Keratinocyte (primary cell): ENCODE data around the gene SLC26A2. TPM values are rescaled to one million over a fixed set of nuclear protein-coding genes. Genes with fewer than 3 reads are reported as not detected.

Source experiments
- DNase-seq: peaks from one replicate; pipeline ENCODE4 v3.0.0-alpha.2; 2011; ENCODE audit warnings: low read depth, missing footprints, low spot score
- FAIRE-seq: peaks from 2 replicates; lab custom pipeline; 2011; peaks lifted over from hg19 to GRCh38; lab: Jason Lieb, UNC
- H2AFZ ChIP-seq: 2 replicates; pipeline ENCODE4 v1.6.0; 2012; ENCODE audit warnings: low read length, control low read depth, inconsistent platforms; ENCODE audit not compliant: control insufficient read depth
- H3K27ac ChIP-seq: 2 replicates; pipeline ENCODE4 v1.5.1; 2011; ENCODE audit warnings: low read length; ENCODE audit not compliant: control insufficient read depth, insufficient read depth
- H3K27me3 ChIP-seq: 3 replicates; pipeline ENCODE4 v1.6.0; 2011; ENCODE audit warnings: low read length; ENCODE audit not compliant: control insufficient read depth, insufficient read depth; ENCODE audit errors: extremely low read depth
- H3K36me3 ChIP-seq, 2 experiments: 2 replicates in 1 of 2; 3 replicates in 1 of 2; pipeline ENCODE4 v1.5.1; 2011; ENCODE audit warnings: low read length in 2 of 2, mild to moderate bottlenecking in 1 of 2; ENCODE audit not compliant: control insufficient read depth in 2 of 2, insufficient read depth in 2 of 2; ENCODE audit errors: extremely low read depth in 1 of 2
- H3K4me1 ChIP-seq: 3 replicates; pipeline ENCODE4 v1.5.1; 2011; ENCODE audit warnings: low read length; ENCODE audit not compliant: control insufficient read depth, insufficient read depth; ENCODE audit errors: extremely low read depth
- H3K4me2 ChIP-seq: 3 replicates; pipeline ENCODE4 v1.6.0; 2011; ENCODE audit warnings: low read depth, low read length; ENCODE audit not compliant: control insufficient read depth, insufficient read depth; ENCODE audit errors: extremely low read depth
- H3K4me3 ChIP-seq, 3 experiments: fragments of 200-600 bp in 1 of 3; sonication (generic) in 1 of 3; 2 replicates in 2 of 3; 3 replicates in 1 of 3; pipeline ENCODE4 v1.5.1; 2011 to 2016; ENCODE audit warnings: low read length in 3 of 3, mild to moderate bottlenecking in 3 of 3, control low read depth in 2 of 3, inconsistent platforms in 1 of 3, low read depth in 1 of 3, mixed read lengths in 1 of 3, mixed run types in 1 of 3, moderate library complexity in 1 of 3; ENCODE audit not compliant: control insufficient read depth in 2 of 3, insufficient read depth in 2 of 3; ENCODE audit errors: extremely low read depth in 1 of 3
- H3K79me2 ChIP-seq: 2 replicates; pipeline ENCODE4 v1.6.0; 2012; ENCODE audit warnings: low read length; ENCODE audit not compliant: control insufficient read depth, insufficient read depth
- H3K9ac ChIP-seq: 3 replicates; pipeline ENCODE4 v1.6.0; 2011; ENCODE audit warnings: low read length; ENCODE audit not compliant: control insufficient read depth, insufficient read depth; ENCODE audit errors: extremely low read depth
- H3K9me1 ChIP-seq: 3 replicates; pipeline ENCODE4 v1.6.0; 2011; ENCODE audit warnings: low read length; ENCODE audit not compliant: control insufficient read depth, insufficient read depth; ENCODE audit errors: extremely low read depth
- H3K9me3 ChIP-seq: 2 replicates; pipeline ENCODE4 v1.5.1; 2012; ENCODE audit warnings: low read depth, low read length; ENCODE audit not compliant: control insufficient read depth
- H4K20me1 ChIP-seq: 3 replicates; pipeline ENCODE4 v1.6.0; 2011; ENCODE audit warnings: low read length; ENCODE audit not compliant: control insufficient read depth, insufficient read depth; ENCODE audit errors: extremely low read depth
- CTCF ChIP-seq, 3 experiments: IDR thresholded peaks in 1 of 3; conservative IDR thresholded peaks in 1 of 3; optimal IDR thresholded peaks in 1 of 3; 2 replicates in 2 of 3; 3 replicates in 1 of 3; pipeline versions ENCODE3 to v1.5.1; 2011; ENCODE audit warnings: low read length in 3 of 3, mild to moderate bottlenecking in 3 of 3, moderate library complexity in 2 of 3, control low read depth in 1 of 3, inconsistent platforms in 1 of 3; ENCODE audit not compliant: insufficient read depth in 2 of 3; ENCODE audit errors: extremely low read depth in 1 of 3
- EZH2 ChIP-seq: IDR thresholded peaks from one replicate; pipeline ENCODE4 v1.6.1; 2012; ENCODE audit warnings: inconsistent platforms, mild to moderate bottlenecking, low read length, moderate library complexity
- dilution Hi-C: fragments of 300-500 bp; cut with MboI; formaldehyde crosslinking; loops from one replicate; pipeline ENCODE4 v1.7.0; 2020; ENCODE audit warnings: low sequenced_read_pairs; ENCODE audit not compliant: extremely low pct_ligation_motif_present
- polyA minus RNA-seq, 3 experiments: library from RNA; depleted of rRNA, polyadenylated mRNA; stranded (reverse); fragments of >200 nt; gene quantifications; 1 replicate in 1 of 3; 2 replicates in 1 of 3; 3 replicates in 1 of 3; pipeline ENCODE4 v1.2.3, GENCODE V29; 2011
- polyA plus RNA-seq, 5 experiments: library from polyadenylated mRNA; depleted of rRNA in 3 of 5; stranded (reverse) in 3 of 5; stranded (forward) in 1 of 5; unstranded in 1 of 5; fragments of >200 nt; gene quantifications; 1 replicate in 1 of 5; 2 replicates in 3 of 5; 3 replicates in 1 of 5; pipeline versions ENCODE4 v1.2.1 to v1.2.3, GENCODE V29; 2011 to 2012; ENCODE audit warnings: missing spikeins in 2 of 5, low read depth in 1 of 5, low replicate concordance in 1 of 5

The SLC26A2 gene
- polyA plus RNA-seq (7.3 to 10.3 TPM (median 8.0 TPM) in 3 replicates), polyA minus RNA-seq (7.9 to 33.5 TPM (median 31.6 TPM) in 3 replicates)
- polyA plus RNA-seq (2011; ENCODE audit: low read depth) = 1.5 TPM
- 1.9 and 3.7 TPM in 2 replicates for polyA plus RNA-seq (2011; cell fraction: cytosol; rRNA removed)
- polyA plus RNA-seq (2011; cell fraction: nucleus; rRNA removed) = 11.8 and 15.5 TPM in 2 replicates
- 1.8 and 7.1 TPM in 2 replicates for polyA plus RNA-seq (2012; ENCODE audit: low replicate concordance)
- 7.3 TPM for polyA minus RNA-seq (2011; cell fraction: cytosol; rRNA and poly(A)+ RNA removed)
- 27.9 and 40.2 TPM in 2 replicates for polyA minus RNA-seq (2011; cell fraction: nucleus; rRNA and poly(A)+ RNA removed)

DNA sequence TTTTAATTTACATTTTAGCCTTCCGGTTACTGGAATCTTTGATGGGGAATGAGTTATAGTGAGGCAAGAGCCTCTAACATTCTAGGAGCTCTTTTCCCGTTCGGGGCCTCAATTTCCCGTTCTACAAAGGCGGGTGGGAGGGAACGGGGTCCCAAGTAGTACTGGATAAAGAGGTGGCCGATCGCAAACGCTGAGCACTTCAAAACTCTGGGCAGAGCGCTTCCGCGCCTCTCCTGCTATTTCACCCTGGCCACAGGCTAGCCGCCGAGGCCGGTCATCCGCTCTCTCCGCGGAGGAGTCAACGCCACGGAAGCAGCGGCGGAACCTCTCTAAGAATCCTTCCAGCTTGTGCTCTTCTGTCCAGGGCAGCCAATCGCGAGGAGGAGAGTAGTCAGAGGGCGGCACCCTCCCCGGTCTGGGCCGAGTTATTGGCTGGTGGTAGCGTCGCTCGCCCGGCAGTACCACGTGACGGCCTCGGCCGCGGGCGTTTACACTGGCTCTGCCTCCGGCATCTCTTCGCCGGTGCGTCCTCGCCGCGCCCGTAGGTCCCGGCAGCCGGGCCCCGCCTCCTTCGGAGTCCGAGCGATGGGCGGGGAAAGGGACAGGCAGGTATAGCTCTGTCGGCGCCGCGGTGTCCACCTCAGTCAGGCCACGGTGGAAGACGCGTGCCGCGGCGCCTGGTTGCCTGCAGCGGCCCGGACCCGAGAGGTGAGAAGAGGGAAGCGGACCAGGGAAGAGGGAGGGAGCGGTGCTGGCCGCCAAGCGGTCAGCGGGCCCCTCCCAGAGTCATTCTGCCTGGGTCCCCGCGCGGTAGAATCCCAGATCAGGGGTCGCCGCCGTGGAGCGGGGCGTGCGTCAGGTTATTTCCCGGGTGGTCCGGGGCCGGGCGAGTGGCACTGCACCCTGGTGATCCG, at the start of gene SLC26A2:
TSS of gene SLC26A2 (plus strand) at position 487 of the 914 bp plus-strand sequence. CDS start 16,895 bp downstream, outside the sequence.
- peak within 1 kb of the TSS; percentile 70 to 81 (median 79) for H3K4me3 ChIP-seq
- peak within 1 kb of the TSS; percentile 70 for H3K4me2 ChIP-seq
- H3K79me2 ChIP-seq = peaks cover 2% of the 10 kb centered on the region
- DNase-seq (peak; percentile 75), FAIRE-seq (peak; percentile 41)
- H3K9me1 ChIP-seq = no peaks in the 10 kb centered on the region
- no peaks in the 10 kb centered on the region for H3K9me3 ChIP-seq
- H2AFZ ChIP-seq = peak within 1 kb of the TSS; percentile 84
- peak within 1 kb of the TSS; percentile 74 for H3K9ac ChIP-seq
- no peaks in the 10 kb centered on the region for H3K36me3 ChIP-seq
- TF ChIP-seq CTCF (optimal IDR thresholded peaks at IDR 0.05 in 1 of 3, IDR thresholded peaks at IDR 0.05 in 1 of 3, conservative IDR thresholded peaks at IDR 0.05 in 1 of 3; ENCODE audit: extremely low read depth in 1 of 3, insufficient read depth in 2 of 3, low read length in 3 of 3) = no peak
- no peak for TF ChIP-seq EZH2
- dilution Hi-C loops = loop anchor here (25.0 kb wide), 1 partner anchor 98 kb away; no protein-coding TSS in a partner anchor
- no peaks in the 10 kb centered on the region for H3K27me3 ChIP-seq
- peak within 1 kb of the TSS; percentile 77 for H3K27ac ChIP-seq
- H4K20me1 ChIP-seq = no peaks in the 10 kb centered on the region
- peaks cover 16% of the 10 kb centered on the region for H3K4me1 ChIP-seq

DNA sequence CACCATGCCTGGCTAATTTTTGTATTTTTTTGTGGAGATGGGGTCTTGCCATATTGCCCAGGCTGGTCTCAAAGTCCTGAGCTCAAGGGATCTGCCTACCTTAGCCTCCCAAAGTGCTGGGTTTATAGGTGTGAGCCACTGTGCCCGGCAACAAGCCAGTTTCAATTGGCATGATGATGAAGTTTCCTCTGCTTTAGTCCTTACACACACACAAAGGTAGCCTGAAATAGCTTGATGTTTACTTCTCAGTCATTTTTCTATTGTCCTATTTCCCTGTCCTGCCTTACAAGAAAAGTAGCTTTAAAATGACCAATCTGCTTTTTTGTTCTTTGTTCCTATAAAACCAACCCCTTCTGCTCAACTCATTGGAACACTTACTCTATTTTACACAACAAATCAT, 49.5 kb upstream of the SLC26A2 start:
- H3K4me3 ChIP-seq = no peak overlapping the region
- H4K20me1 ChIP-seq = no peaks in the 10 kb centered on the region
- FAIRE-seq = no peak
- H2AFZ ChIP-seq = no peak overlapping the region
- TF ChIP-seq CTCF (optimal IDR thresholded peaks at IDR 0.05 in 1 of 3, IDR thresholded peaks at IDR 0.05 in 1 of 3, conservative IDR thresholded peaks at IDR 0.05 in 1 of 3; ENCODE audit: extremely low read depth in 1 of 3, insufficient read depth in 2 of 3, low read length in 3 of 3) (no peak), EZH2 (no peak)
- dilution Hi-C loops = no loop called here
- H3K9me1 ChIP-seq = no peaks in the 10 kb centered on the region
- no peaks in the 10 kb centered on the region for H3K79me2 ChIP-seq
- no peak overlapping the region for H3K27ac ChIP-seq
- H3K27me3 ChIP-seq = no peaks in the 10 kb centered on the region
- no peak for DNase-seq
- no peak overlapping the region for H3K4me2 ChIP-seq
- H3K36me3 ChIP-seq = no peaks in the 10 kb centered on the region
- H3K4me1 ChIP-seq = peaks cover 12% of the 10 kb centered on the region
- no peaks in the 10 kb centered on the region for H3K9me3 ChIP-seq
- H3K9ac ChIP-seq = no peak overlapping the region
